NCI-H1417 (cell line): Measurements from ENCODE around the gene MGAT4C.
"Not testable (repeated sequence)": the region's sequence is repeated elsewhere in the genome, so short reads cannot be mapped to it uniquely, and the experiment has no call there.

Experiments used
- DNase-seq, 3 experiments: peaks; one replicate each; lab custom pipeline; 2025; lab: John Stamatoyannopoulos, UW

Gene MGAT4C

DNA sequence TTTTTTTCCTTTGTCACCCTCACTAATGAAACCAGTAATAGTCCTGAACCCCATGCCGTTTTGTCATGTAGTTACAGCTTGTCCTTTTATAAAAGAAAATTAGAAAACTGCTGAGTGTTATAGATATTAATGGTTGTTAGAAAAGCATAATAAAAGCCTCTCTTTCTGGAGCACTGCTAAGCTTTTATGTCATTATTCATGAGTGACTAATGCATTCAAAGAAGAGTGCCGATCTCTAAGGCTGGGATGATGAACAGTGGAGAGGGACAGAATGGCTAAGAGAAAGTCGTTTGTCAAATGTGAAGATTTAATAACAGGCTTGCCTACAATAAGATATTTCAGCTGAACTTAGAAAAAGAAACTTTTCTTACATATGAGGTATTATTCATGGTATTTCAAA, 121.6 kb downstream of the MGAT4C start:
- peak in 1 of 3 experiments; percentile 74 for DNase-seq

GRCh38 chr12:86126900-86127299, 129.3 kb downstream of the MGAT4C start:
- not testable (repeated sequence) for DNase-seq

- DNase-seq, result no peak
Measured at GRCh38 chr12:86122846-86123468, 133.2 kb downstream of the MGAT4C start.

GRCh38 chr12:86118161-86118560, 138.0 kb downstream of the MGAT4C start:
- DNase-seq, result no peak

- no peak for DNase-seq
Measured at GRCh38 chr12:86117711-86118110, 138.5 kb downstream of the MGAT4C start.

- no peak for DNase-seq
Measured at GRCh38 chr12:86104087-86104486, 152.1 kb downstream of the MGAT4C start.

- DNase-seq, result peak in 1 of 3 experiments; percentile 40
Measured at GRCh38 chr12:86097161-86097560, 159.0 kb downstream of the MGAT4C start.

GRCh38 chr12:86091681-86092080, 164.5 kb downstream of the MGAT4C start:
- no peak for DNase-seq

DNA sequence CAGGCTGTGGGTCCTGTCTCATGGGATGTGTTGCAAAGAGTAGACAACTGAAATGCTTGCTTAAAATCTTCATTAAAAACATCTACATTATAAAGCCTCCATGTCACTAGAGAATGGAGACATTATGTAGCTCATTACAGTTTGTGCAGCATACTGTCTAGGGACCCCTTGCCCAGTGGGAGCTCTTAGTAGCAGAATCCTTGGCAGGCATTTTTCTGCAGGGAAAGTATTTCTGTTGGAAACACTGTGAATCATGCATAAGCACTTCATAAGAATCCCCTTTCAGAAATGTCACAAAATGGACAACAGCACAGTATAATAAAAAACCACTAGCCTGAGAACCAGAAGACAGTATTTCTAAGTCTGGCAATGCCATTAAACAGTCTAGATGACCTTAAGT, 174.3 kb downstream of the MGAT4C start:
- DNase-seq, result no peak

GRCh38 chr12:86059052-86059451, 197.1 kb downstream of the MGAT4C start:
- not testable (repeated sequence) for DNase-seq

DNA sequence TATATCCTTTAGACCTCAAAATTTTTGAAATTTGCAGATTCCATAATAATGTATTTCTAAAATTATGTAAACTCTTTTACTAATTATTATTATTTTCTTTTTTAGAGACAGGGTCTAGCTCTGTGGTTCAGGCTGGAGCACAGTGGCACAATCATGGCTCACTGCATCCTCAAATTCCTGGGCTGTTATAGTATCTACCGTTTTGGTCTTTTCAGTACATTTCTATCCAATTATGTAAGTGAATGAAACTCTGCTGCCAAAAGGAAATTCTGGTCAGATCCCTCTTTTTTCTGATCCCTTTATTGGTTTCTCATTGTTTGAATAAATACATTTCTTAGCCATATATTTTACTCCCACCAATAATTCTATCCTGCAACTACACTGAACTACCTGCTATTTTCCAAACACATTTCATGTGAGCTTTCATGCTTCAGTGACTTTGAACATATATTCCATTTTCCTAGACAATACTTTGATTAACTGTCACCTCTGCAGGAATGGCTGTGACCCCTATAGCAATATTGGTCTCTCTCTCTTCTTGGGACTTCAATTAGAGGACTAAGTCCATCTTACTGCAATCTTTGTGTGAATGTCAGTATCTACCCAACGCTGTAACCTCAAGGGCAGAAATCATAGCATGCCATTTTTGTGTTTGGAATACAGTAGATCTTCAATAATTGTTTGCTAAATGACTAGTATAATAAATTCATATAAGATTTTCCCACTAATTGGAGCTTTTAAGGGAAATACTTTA, 198.9 kb downstream of the MGAT4C start:
- no peak for DNase-seq

DNA sequence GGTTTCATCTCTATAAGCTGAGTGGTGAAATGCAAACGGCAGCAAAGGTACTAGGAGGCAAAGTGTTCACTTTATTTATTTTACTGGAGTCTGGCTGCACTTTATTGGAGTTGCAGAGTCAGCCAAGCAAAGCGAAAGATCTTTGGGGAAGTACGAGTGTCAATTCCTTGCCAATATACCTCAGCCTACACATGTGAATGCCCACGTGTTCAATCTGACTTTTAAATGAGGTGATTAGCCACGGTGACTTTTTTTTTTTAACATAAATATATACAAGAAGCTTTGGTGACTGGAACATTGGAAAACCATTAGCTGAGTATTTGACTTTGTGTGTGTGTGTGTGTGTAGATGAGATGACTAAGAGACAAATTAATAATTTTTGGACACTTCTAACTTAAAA, 203.3 kb downstream of the MGAT4C start:
- no peak for DNase-seq

DNA sequence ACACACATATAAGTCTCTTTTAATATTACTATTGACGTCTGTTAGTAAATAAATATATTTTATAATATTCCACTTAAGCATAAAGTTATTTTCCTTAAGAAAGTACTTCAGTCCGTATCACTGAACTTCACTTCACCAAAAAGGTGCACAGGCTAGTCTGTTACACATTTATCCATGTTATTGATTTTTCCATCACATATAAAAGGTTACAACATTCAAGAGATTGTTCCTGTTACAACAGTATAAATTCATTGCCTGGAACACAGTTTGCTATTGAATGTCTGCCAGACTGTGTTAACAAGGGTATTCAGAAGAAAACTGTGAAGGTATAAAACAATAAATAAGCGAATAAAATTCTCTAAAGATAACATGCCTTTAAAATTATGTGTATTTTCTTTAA, 206.2 kb downstream of the MGAT4C start:
- DNase-seq, result no peak

DNA sequence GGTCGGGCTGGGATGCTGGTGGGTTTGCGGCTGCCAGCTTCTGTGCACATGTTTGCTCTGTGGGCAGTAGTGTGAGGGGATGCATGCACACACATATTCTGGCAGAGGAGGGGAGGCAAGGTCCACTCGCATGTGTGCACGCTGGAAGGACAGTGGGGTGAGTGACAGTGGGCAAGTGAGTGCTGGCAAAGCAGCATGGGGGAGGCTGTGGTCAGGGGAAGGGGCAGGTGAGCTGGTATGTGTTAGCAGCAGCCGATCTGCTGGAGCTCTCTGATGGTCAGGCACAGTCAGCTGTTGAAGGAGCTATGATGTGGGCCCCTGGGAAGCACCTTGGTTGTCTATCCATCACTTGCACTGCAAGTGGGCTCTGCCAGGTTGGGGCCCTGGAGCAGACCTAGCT, 211.8 kb downstream of the MGAT4C start:
- no peak for DNase-seq

DNA sequence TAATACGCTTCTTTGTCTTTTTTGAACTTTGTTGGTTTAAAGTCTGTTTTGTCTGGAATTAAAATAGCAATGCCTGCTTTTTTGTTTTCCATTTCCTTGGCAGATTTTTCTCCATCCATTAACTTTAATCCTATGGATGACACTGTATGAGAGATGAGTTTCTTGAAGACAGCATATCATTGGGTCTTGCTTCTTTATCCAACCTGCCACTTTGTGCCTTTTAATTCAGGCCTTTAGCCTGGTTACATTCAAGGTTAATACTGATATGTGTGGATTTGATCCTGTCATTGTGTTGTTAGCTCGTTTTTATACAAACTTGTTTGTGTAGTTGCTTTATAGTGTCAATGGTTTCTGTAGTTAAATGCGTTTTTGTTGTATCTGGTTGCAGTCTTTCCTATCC, 214.1 kb downstream of the MGAT4C start:
- no peak for DNase-seq

DNA sequence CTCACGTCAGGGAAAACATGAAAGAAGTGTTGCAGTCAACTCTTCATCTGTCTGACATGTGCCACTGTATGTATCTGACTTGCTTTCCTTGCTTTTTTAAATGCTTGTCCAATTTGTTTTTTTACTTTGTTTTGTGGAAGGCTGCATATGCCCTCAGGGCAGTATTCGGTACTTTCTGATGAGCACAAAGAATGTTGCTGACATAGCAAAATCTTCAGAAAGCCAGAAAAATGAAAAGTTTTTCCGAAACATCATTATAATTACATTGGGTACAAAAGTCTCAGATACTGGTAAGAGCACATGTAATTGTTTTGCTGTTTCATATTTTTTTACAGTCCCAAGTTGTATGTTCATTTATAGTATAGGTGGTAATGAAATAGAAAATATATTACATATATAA, 237.8 kb downstream of the MGAT4C start:
- DNase-seq, result no peak

DNA sequence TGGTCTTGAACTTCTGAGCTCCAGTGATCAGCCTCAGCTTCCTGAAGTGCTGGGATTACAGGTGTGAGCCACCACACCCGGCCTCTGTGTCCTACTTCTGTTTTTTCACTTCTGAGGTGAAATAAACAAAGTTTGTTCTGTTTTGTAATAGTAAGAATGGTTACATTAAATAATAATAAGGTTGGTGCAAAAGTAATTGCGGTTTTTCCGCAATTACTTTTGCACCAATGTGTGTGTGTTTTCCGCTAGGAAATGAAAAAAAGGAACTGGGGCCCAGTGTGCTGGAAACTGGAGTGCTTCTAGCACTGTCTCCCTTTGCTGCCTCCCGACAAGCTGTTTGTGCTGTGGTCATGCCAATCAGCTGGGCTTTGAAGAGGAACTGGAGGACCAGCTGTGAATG, 241.2 kb downstream of the MGAT4C start:
- DNase-seq, result no peak

GRCh38 chr12:86006727-86007126, 249.5 kb downstream of the MGAT4C start:
- no peak for DNase-seq

DNA sequence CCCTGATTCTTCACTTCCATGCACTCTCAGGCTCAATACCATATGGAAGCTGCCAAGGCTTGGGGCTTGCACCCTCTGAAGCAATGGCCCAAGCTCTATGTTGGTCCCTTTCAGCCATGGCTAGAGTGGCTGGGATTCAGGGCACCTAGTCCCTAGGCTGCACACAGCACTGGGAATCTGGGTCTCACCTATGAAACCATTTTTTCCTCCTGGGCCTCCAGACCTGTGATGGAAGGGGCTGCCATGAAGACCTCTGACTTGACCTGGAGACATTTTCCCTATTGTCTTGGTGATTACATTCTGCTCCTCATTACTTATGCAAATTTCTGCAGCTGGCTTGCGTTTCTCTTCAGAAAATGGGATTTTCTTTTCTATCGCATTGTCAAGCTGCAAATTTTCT, 258.1 kb downstream of the MGAT4C start:
- no peak for DNase-seq

DNA sequence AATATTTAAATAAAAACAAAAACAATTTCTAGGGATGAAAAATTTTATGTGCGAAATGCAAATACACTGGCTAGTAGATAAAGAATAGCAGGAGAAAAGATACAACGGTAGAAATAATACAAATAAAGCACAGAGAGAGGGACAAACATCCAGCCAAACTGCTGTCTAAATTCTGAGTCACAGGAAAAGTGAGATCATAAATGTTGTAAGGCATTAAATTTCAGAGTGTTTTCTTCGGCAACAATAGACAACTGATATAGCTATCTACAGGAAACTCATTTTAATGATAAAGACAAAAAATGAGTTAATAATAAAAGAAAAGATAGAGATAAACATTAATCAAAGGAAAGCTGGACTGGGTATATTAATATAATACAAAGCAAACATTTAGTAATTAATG, 259.9 kb downstream of the MGAT4C start:
- no peak for DNase-seq

GRCh38 chr12:85993746-85994145, 262.4 kb downstream of the MGAT4C start:
- DNase-seq, result no peak

DNA sequence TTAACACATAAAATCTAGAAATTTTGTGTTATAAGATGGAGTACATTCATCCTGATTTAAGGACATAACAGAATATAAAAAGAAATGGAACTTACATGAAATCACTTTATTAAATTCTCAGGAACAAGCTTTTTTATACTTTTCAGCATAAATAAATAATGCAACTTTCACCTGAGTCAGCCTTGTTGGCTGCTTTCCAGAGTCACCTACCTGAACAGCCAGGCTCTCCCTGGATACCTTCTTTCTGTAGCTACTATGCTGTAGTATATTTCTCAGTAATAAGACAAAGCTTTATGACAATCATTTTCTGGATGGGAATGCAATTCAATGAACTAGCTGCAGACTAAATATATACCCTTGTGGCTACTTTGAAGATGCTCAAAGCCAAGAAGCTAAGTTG, 270.2 kb downstream of the MGAT4C start:
- DNase-seq, result no peak

- DNase-seq, result no peak
Measured at GRCh38 chr12:85983601-85984000, 272.6 kb downstream of the MGAT4C start.

DNA sequence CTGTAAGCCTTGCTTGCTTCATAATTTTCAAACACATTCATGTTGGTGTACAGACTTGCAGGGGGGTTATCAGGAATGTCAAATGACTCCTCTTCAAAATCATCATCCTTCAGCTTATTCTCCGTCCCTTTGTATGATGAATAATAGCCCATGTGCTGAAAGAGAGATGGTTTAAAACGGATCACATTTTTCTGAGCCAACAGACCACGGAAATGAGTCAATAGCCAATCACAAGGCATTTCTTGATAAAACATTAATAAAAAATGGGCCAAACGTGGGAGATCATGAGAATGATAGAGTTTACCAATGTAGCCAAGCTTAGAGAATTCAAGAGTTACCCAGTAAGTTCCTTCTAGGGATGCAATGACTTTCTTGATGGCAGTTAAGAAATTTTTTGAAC, 276.6 kb downstream of the MGAT4C start:
- DNase-seq, result no peak
